IMR-90 (cell line): ENCODE data around the gene PTPN7. TPM values are rescaled to one million over a fixed set of nuclear protein-coding genes. Genes with fewer than 3 reads are reported as not detected.

Source experiments
- ATAC-seq: fragments of 200-7000 bp; cut with Tn5 transposase; 2 replicates; pipeline ENCODE4 v1.9.1; 2020; ENCODE audit warnings: low read depth, mild to moderate bottlenecking, moderate library complexity
- BruUV-seq: library from RNA; stranded (reverse); fragments of 400-500 nt; replicated peaks from 2 replicates; lab custom pipeline; 2021; lab: Mats Ljungman, UMichigan
- CTCF ChIA-PET: fragments of 300-600 bp; formaldehyde crosslinking; extraction: SDS; loops from one replicate; lab custom pipeline; 2021; ENCODE audit warnings: antibody characterized with exemption; lab: Yijun Ruan, JAX
- POLR2A ChIA-PET: fragments of 300-600 bp; sonication (Branson Sonifier 250); formaldehyde crosslinking; loops from one replicate; lab custom pipeline; 2022; ENCODE audit warnings: antibody characterized with exemption; ENCODE audit not compliant: unreplicated experiment; lab: Charles Lee
- DNase-seq: peaks from one replicate; pipeline ENCODE4 v3.0.0; 2013
- H2AFZ ChIP-seq: replicated peaks from 2 replicates; pipeline ENCODE3; 2013; ENCODE audit warnings: low read length, mild to moderate bottlenecking; ENCODE audit not compliant: poor library complexity
- H2AK5ac ChIP-seq: 2 replicates; pipeline ENCODE4 v1.6.1; 2013; ENCODE audit warnings: low read depth, low read length, inconsistent platforms
- H2AK9ac ChIP-seq: replicated peaks from 2 replicates; pipeline ENCODE3; 2013; ENCODE audit warnings: mild to moderate bottlenecking, low read depth, low read length, moderate library complexity; ENCODE audit not compliant: poor library complexity
- H2BK120ac ChIP-seq: 2 replicates; pipeline ENCODE4 v1.6.1; 2013; ENCODE audit warnings: low read depth, low read length, inconsistent platforms
- H2BK15ac ChIP-seq: 3 replicates; pipeline ENCODE4 v1.6.1; 2013; ENCODE audit warnings: low read depth, low read length, inconsistent platforms
- H2BK20ac ChIP-seq: 2 replicates; pipeline ENCODE4 v1.6.1; 2013; ENCODE audit warnings: low read depth, mild to moderate bottlenecking, inconsistent platforms, low read length, moderate library complexity
- H2BK5ac ChIP-seq: 2 replicates; pipeline ENCODE4 v1.6.1; 2013; ENCODE audit warnings: mild to moderate bottlenecking, low read depth, low read length, inconsistent platforms; ENCODE audit not compliant: poor library complexity, severe bottlenecking
- H3K14ac ChIP-seq: replicated peaks from 2 replicates; pipeline ENCODE4 v1.6.1; 2013; ENCODE audit warnings: low read depth, low read length, inconsistent platforms
- H3K18ac ChIP-seq: 2 replicates; pipeline ENCODE4 v1.6.1; 2013; ENCODE audit warnings: low read depth, low read length, control low read depth
- H3K23ac ChIP-seq: 2 replicates; pipeline ENCODE4 v1.6.1; 2013; ENCODE audit warnings: low read depth, low read length, inconsistent platforms
- H3K27ac ChIP-seq: 2 replicates; pipeline ENCODE4 v1.5.1; 2013; ENCODE audit warnings: mild to moderate bottlenecking, control low read depth, low read length; ENCODE audit not compliant: insufficient read depth
- H3K27me3 ChIP-seq: 2 replicates; pipeline ENCODE4 v1.6.1; 2013; ENCODE audit warnings: low read length; ENCODE audit not compliant: control insufficient read depth, insufficient read depth
- H3K36me3 ChIP-seq: 2 replicates; pipeline ENCODE4 v1.6.1; 2013; ENCODE audit warnings: low read length, mixed read lengths; ENCODE audit not compliant: control insufficient read depth, insufficient read depth
- H3K4ac ChIP-seq: 2 replicates; pipeline ENCODE4 v1.6.1; 2013; ENCODE audit warnings: low read depth, low read length, inconsistent platforms
- H3K4me1 ChIP-seq: 2 replicates; pipeline ENCODE4 v1.6.1; 2013; ENCODE audit warnings: low read length, mixed read lengths; ENCODE audit not compliant: control insufficient read depth, insufficient read depth
- H3K4me2 ChIP-seq: 2 replicates; pipeline ENCODE4 v1.6.1; 2013; ENCODE audit warnings: low read depth, mild to moderate bottlenecking, control low read depth, low read length, moderate library complexity
- H3K4me3 ChIP-seq: 2 replicates; pipeline ENCODE4 v1.5.1; 2013; ENCODE audit warnings: low read depth, mild to moderate bottlenecking, control low read depth, low read length, moderate library complexity; ENCODE audit not compliant: insufficient read depth
- H3K56ac ChIP-seq: 2 replicates; pipeline ENCODE4 v1.6.1; 2013; ENCODE audit warnings: low read length, inconsistent platforms; ENCODE audit not compliant: insufficient read depth; ENCODE audit errors: extremely low read depth
- H3K79me1 ChIP-seq, 2 experiments: 2 replicates each; pipeline ENCODE4 v1.6.1; 2013; ENCODE audit warnings: low read length in 2 of 2, inconsistent platforms in 1 of 2, low read depth in 1 of 2
- H3K9ac ChIP-seq: 2 replicates; pipeline ENCODE4 v1.6.1; 2013; ENCODE audit warnings: low read depth, low read length, control low read depth
- H3K9me1 ChIP-seq: 2 replicates; pipeline ENCODE4 v1.6.1; 2013; ENCODE audit warnings: low read length, inconsistent platforms; ENCODE audit not compliant: insufficient read depth
- H3K9me3 ChIP-seq: 2 replicates; pipeline ENCODE4 v1.6.1; 2013; ENCODE audit warnings: low read length; ENCODE audit not compliant: control insufficient read depth, insufficient read depth
- H4K20me1 ChIP-seq: 2 replicates; pipeline ENCODE4 v1.6.1; 2013; ENCODE audit warnings: low read length, inconsistent platforms; ENCODE audit not compliant: insufficient read depth
- H4K5ac ChIP-seq: 2 replicates; pipeline ENCODE4 v1.6.1; 2013; ENCODE audit warnings: mild to moderate bottlenecking, low read depth, low read length, control low read depth
- H4K8ac ChIP-seq, 2 experiments: 2 replicates each; pipeline ENCODE4 v1.6.1; 2013; ENCODE audit warnings: low read depth in 2 of 2, low read length in 2 of 2, control low read depth in 1 of 2, inconsistent platforms in 1 of 2
- H4K91ac ChIP-seq: 2 replicates; pipeline ENCODE4 v1.6.1; 2013; ENCODE audit warnings: low read depth, low read length, inconsistent platforms; ENCODE audit not compliant: insufficient read depth
- CHD1 ChIP-seq: IDR thresholded peaks from 2 replicates; pipeline ENCODE4 v1.6.1; 2012; ENCODE audit warnings: low read depth, low read length, improper control_type of control experiment
- CTCF ChIP-seq: conservative IDR thresholded peaks from 2 replicates; pipeline ENCODE4 v1.5.1; 2012; ENCODE audit warnings: mild to moderate bottlenecking, low read depth, low read length, improper control_type of control experiment
- MAFK ChIP-seq: IDR thresholded peaks from 2 replicates; pipeline ENCODE4 v1.6.1; 2012; ENCODE audit warnings: low read depth, low read length, improper control_type of control experiment
- MAZ ChIP-seq: IDR thresholded peaks from 2 replicates; pipeline ENCODE4 v1.6.1; 2012; ENCODE audit warnings: low read depth, mild to moderate bottlenecking, low read length, improper control_type of control experiment, moderate library complexity, borderline replicate concordance
- MXI1 ChIP-seq: IDR thresholded peaks from 2 replicates; pipeline ENCODE4 v1.6.1; 2012; ENCODE audit warnings: low read depth, mild to moderate bottlenecking, low read length, moderate library complexity, borderline replicate concordance
- POLR2A ChIP-seq: IDR thresholded peaks from 2 replicates; pipeline ENCODE4 v1.6.1; 2012; ENCODE audit warnings: mild to moderate bottlenecking, low read depth, low read length
- RAD21 ChIP-seq: IDR thresholded peaks from 2 replicates; pipeline ENCODE4 v1.6.1; 2012; ENCODE audit warnings: low read length, improper control_type of control experiment
- RCOR1 ChIP-seq: IDR thresholded peaks from 2 replicates; pipeline ENCODE4 v1.6.1; 2012; ENCODE audit warnings: mild to moderate bottlenecking, low read length, improper control_type of control experiment; ENCODE audit not compliant: insufficient replicate concordance
- RFX5 ChIP-seq: IDR thresholded peaks from 2 replicates; pipeline ENCODE4 v1.8.0; 2012; ENCODE audit warnings: low read depth, mild to moderate bottlenecking, low read length, moderate library complexity
- USF2 ChIP-seq: fragments of 150-350 bp; IDR thresholded peaks from 2 replicates; pipeline ENCODE4 v1.6.1; 2017; ENCODE audit warnings: mild to moderate bottlenecking, antibody characterized with exemption, low read length, low read depth
- WGBS, 2 experiments: methylation state at CpG; one replicate each; pipeline versions ENCODE4 v1.1.5 to v1.1.7; 2013; ENCODE audit warnings: missing lambda C conversion rate in 2 of 2; ENCODE audit not compliant: insufficient read length in 1 of 2; ENCODE audit errors: extremely low coverage in 2 of 2; 5-methylcytosine and 5-hydroxymethylcytosine counted together
- dilution Hi-C: fragments of 300-500 bp; cut with HindIII; formaldehyde crosslinking; loops from one replicate; pipeline ENCODE4 v1.14.3; 2018; ENCODE audit warnings: low sequenced_read_pairs; ENCODE audit not compliant: unreplicated experiment
- in situ Hi-C: fragments of 300-500 bp; cut with MboI; formaldehyde crosslinking; loops from 3 replicates; pipeline ENCODE4 v1.14.3; 2019; ENCODE audit warnings: low sequenced_read_pairs, inconsistent platforms, mixed read lengths
- intact Hi-C: fragments of 100-400 bp; cut with micrococcal nuclease; formaldehyde crosslinking; loops from 2 replicates; pipeline ENCODE4 v1.10.0; 2022
- polyA plus RNA-seq, 3 experiments: library from polyadenylated mRNA; depleted of rRNA; stranded (reverse); fragments of >200 nt; gene quantifications; 2 replicates each; pipeline ENCODE4 v1.2.3, GENCODE V29; 2012; ENCODE audit warnings: low replicate concordance in 1 of 3
- total RNA-seq: library from RNA; depleted of rRNA; stranded (reverse); fragments of >200 nt; gene quantifications from 2 replicates; pipeline ENCODE4 v1.2.3, GENCODE V29; 2012

The PTPN7 gene
- total and polyA plus RNA-seq, 2 of the 4 experiments (the other 2 are of a cell fraction) = 0.05 TPM; not detected in 1

GRCh38 chr1:202170726-202171125 is 10.3 kb upstream of the PTPN7 start:
- no peaks in the 10 kb centered on the region for H4K20me1 ChIP-seq
- dilution Hi-C loops = no loop called here
- no peak overlapping the region for H3K4ac ChIP-seq
- intact Hi-C loops = no loop called here
- no peaks in the 10 kb centered on the region for H3K79me1 ChIP-seq
- no peak overlapping the region for H3K4me2 ChIP-seq
- no peak overlapping the region for H4K91ac ChIP-seq
- POLR2A ChIA-PET = no interaction called here
- no peak overlapping the region for H3K56ac ChIP-seq
- no peaks in the 10 kb centered on the region for H3K9me1 ChIP-seq
- no peak overlapping the region for H3K18ac ChIP-seq
- H3K9me3 ChIP-seq = no peaks in the 10 kb centered on the region
- no peak overlapping the region for H2AFZ ChIP-seq
- TF ChIP-seq CTCF (no peak), RFX5 (no peak), USF2 (no peak), MXI1 (no peak), RCOR1 (no peak), RAD21 (no peak), MAFK (no peak), POLR2A (no peak), CHD1 (no peak), MAZ (no peak)
- no peak overlapping the region for H2BK5ac ChIP-seq
- H3K27ac ChIP-seq = no peak overlapping the region
- H2AK5ac ChIP-seq = no peak overlapping the region
- no peak overlapping the region for H3K14ac ChIP-seq
- no peak overlapping the region for H4K5ac ChIP-seq
- no peaks in the 10 kb centered on the region for H3K4me1 ChIP-seq
- no peaks in the 10 kb centered on the region for H3K36me3 ChIP-seq
- H3K23ac ChIP-seq = no peak overlapping the region
- in situ Hi-C loops = no loop called here
- H3K4me3 ChIP-seq = no peak overlapping the region
- H2BK120ac ChIP-seq = no peak overlapping the region
- H3K9ac ChIP-seq = no peak overlapping the region
- 81% methylated on average over 3 of the region's 6 CpGs; no CpG with 5 or more reads in 1 of the 2 experiments for WGBS, 2 experiments
- no peak overlapping the region for H2BK20ac ChIP-seq
- no peak overlapping the region for H2AK9ac ChIP-seq
- H2BK15ac ChIP-seq = no peak overlapping the region
- no TSS peak for BruUV-seq
- DNase-seq (no peak), ATAC-seq (no peak)
- CTCF ChIA-PET = no interaction called here
- peaks cover 32% of the 10 kb centered on the region for H3K27me3 ChIP-seq
- no peak overlapping the region for H4K8ac ChIP-seq
